Stimulated activated CD4-positive, alpha-beta T cell treated with anti-CD3 and anti-CD28 coated beads, TNF-alpha, amount 100 ng/mL, for 4 hours (primary cell): Measurements from ENCODE around the gene HOXC5.

Experiments used
- DNase-seq, 3 experiments: peaks; one replicate each; pipeline ENCODE4 v3.0.0-alpha.2; 2020; ENCODE audit warnings: low read depth in 3 of 3

HOXC5 gene

DNA sequence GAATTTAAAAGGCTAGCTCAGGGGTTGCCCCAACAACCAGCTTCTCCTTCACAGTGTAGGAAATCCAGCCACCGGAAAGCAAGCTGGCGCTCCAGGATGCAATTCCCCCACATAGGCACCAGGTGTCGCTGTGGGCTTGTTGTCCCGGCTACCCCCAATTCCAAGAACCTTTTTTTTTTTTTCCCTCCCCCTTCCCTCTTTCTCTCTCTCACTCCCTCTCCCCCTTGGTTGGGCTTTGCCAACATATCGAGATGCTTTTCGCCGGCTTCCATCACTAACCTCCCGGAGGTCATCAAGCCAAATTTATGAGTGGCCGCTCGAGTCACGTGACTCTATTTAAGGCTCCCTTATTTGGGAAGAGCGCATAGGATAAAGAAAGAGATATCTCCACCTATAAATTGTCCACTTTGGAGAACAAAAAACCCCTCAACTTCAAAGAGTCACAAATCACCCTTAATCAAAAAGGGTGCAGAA is at the start of gene HOXC5:
Gene HOXC5, plus strand, starts transcription at position 424 of the 474 bp plus-strand sequence. CDS start 73 bp downstream, outside the sequence.
- DNase-seq = peak; percentile 28 to 34 (median 31)

DNA sequence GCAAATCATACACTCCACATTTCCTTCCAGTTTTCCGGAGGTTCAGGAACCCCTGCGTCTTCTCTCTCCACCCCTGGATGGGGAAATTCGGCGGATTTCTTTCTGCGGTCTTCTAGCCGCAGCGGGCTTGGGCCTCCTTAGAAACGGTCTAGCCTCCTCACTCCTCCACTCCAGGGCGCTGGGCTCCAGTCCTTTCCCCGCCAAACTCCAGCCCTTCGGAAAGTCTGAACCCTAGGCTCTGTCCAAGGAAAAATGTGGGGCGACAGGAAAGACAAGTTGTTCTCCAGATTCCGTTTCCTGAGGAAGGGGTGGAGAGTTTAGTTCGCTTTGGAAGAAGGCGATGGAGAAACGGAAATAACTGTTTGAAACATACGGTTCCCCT is 49.3 kb upstream of the HOXC5 start:
- DNase-seq = no peak

DNA sequence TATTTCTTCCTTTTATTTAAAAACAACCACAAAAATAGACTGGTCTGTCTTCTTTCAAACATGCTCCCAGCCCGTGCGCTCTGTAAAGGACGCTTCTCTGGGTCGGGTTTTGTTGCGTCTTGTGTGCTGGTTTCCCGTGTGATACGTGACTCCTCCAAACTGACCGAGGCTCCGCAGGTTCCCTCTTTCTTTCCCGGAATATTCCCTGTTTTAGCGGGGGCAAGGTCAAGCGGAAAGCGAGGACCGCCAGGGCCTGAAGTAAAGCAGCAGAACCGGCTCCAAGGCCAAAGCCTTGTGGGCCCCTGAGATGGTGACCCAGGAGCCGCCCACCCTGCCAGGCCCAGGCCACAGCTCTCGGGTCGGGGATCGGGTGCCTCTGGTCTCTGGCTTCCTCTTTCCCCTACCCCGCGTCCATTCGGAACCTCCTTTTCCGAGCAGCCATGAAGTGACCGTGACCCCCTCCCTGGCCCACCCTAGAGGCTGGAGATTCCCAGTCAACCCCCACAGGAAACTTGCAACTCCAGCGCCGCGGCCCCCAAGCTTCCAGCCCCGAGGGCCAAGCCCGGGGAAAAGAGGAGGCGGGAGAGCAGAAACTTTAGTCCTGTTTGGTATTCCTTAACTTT is 48.8 kb upstream of the HOXC5 start:
- no peak for DNase-seq

- peak; percentile 44 to 70 (median 69) for DNase-seq
Observed at GRCh38 chr12:53984901-53985691, 47.8 kb upstream of the HOXC5 start, which contains the start of gene HOXC10. Gene HOXC10, plus strand, starts transcription at chr12:53985146. Its CDS starts 114 bp downstream, at chr12:53985260.

- DNase-seq = no peak
Observed at GRCh38 chr12:53985692-53985993, 47.2 kb upstream of the HOXC5 start.

DNA sequence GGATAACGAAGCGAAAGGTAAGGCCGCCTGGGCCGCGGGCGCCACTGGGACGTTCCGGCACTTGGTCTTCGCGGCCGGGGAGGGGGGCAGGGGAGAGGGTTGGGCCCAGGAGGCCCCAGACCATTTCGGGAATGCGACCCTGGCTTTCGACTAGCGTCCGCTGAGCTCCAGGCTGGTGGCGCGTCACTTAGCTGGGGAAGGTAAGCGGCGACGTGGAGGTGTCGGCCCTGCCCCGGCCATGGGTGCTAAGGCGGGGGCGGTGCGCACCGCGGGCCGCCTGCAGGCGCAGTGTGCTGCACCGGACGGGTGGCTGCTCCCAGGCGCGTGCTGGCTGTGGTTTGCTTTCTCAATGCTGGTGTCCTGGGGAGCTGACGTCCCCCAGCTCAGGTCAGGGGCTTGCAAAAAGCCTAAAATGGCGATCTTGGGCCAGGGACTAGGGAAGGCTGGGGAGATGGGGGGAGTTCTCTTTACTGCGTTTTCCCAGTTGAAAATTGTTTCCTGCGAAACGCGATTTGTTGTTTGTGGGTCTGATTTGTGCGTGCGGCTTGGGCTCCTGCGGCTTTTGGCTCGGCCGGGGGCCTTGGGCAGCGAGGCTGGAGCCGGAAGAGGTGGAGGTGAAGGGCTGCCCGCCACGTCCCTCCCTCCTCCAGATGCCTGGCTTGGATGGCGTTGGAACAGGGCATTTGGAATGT is 46.7 kb upstream of the HOXC5 start:
- no peak for DNase-seq

DNA sequence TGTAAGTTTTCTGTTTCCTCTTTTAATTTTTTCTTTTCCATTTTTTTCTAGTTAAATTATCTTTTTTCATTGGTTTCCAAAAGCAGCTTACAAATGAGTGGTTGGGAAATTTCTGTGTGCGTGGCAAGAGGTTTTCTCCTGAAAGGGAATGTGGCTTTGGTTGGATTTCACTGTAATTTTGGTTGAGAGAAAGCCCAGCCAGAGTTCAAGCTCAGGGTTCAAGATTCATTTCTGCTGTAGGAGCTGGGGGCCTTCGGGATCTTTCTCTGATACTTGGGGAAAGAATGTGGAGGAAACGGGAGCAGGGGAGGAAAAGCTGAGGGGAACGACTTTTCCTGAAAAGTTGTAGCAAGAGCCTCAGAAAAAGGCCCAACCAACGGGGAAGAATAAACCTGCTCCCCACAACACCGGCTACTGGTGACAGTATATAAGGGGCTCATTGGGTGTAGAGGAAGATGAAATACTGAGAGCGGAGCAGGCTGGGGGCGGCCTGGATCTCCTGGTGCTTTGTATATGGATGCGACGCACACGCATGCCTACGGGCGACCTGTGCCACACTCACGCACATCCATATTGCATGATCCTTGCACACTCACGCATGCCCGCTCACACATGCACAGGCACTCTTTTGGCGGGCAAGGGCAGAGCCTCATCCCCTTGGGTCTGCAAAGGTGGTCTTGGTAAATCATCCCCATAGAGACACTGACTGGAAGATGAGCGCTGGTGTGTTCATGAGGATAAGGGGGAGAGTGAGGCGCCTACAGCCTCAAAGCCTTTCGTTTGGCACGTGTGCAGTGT is 46.0 kb upstream of the HOXC5 start:
- DNase-seq = no peak

DNA sequence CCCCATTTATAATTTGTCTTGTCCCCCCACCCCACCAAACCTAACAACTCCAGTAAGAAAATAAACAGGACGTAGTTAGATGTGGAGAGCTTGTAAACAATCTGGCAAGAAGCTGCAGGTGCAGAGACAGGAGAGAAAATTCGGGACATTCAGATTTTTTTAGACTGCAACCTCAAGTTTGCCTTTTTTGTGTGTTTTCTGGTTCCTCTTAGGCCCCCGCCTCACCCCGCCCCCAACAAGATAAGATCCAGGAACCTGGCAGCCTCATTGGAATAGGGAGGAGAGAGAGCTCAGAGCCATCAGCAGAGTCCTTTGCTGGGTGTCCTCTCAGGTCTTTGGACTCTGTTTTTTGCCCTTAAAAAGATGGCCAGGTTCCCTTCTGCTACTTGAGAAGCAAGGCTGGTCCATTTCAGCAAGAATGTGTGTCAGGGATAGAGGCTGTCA is 45.0 kb upstream of the HOXC5 start:
- no peak for DNase-seq

DNA sequence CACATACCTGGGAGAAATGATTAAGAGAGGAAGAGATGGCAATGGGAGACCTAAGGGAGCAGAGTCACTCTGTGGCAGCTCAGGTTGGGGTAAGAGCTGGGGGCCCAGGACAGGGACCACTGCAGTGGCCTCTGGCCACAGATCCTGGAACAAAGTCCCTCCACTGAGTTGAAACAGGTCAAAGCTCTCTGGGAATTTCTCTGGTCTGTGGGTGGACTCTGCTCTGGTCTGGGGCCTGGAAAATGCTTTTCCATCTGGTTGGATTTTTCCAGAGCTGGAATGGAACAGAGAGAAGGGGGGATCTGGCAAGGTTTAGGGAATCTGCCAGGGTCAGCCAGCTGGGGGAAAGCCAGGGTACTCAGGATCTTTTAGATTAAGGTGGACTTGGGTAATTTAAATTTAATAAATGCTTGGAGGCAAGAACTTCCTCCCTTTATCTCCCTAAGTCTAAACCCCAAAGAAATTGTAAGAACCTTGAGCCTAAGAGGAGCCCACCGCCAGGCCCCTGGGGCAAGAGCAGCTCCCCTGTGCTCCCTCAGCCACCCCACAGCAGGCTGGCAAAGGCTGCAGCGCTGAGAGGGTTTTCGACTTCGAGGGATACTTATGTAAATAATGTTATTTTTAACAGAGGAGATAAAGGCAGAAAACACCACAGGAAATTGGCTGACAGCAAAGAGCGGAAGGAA is 44.2 kb upstream of the HOXC5 start:
- DNase-seq = no peak

DNA sequence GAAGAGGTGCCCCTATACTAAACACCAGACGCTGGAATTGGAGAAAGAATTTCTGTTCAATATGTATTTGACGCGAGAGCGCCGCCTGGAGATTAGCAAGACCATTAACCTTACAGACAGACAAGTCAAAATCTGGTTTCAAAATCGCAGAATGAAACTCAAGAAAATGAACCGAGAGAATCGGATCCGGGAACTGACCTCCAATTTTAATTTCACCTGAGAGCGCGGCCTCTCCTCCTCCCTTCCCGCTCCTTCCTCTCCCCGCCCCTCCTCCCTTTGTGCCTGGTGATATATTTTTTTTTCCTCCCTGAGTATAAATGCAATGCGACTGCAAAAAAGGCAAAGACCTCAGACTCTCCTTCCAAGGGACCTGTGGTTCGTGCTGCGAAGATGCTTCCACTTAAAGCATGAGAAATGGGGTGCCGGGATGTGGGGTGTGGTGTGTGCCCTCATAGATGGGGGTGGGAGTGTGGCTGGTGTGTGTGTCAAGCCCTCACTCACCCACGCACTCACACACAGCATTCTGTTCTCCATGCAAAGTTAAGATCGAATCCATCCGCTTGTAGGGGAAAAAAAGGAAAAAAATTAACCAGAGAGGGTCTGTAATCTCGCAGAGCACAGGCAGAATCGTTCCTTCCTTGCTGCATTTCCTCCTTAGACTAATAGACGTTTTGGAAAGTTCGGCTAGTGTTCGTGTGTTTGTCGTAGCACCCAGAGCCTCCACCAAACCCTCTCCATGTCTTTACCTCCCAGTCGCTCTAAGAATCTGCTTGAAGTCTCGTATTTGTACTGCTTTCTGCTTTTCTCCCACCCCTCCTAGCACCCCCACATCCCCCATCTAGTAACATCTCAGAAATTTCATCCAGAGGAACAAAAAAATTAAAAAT is 43.4 kb upstream of the HOXC5 start:
- no peak for DNase-seq

DNA sequence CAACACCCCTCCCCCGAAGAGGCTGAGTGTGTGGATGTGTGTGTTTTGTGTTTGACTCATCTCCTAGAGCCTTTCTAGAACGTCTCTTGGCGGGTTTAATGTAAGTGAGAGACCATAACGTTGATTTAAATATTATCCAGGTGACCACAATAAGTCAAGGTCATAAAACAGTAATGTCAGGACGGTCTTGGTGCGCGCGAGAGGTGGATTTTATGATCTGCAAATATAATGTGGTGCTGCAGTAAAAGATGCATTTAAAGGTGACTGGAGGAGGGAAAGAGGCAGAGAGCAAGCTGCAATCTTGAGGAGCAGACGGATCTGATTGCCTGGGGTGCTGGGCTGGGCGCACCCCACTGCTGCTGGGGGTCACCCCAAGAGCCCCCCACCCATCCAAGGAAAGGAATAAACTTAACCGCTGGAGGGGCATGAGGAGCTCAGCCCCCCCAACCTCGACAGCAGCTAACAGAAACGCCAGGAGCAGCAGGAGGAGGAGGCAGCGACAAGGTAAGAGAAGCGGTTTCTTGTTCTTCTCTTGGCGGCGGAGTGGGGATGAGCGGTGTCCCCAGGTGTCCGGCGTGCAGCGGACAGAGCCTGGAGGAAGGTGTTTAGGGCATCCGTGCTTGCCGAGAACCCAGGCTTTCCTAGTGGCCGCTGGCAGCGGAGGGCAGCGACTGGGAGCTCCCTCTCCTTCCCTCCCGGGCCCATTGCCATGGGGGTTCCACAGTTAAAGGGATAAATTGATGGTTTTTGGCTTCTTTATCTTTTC is 42.4 kb upstream of the HOXC5 start:
- DNase-seq = no peak

GRCh38 chr12:53991077-53991460 is 41.8 kb upstream of the HOXC5 start:
- DNase-seq = no peak

GRCh38 chr12:53992377-53992889 is 40.4 kb upstream of the HOXC5 start:
- DNase-seq = no peak

DNA sequence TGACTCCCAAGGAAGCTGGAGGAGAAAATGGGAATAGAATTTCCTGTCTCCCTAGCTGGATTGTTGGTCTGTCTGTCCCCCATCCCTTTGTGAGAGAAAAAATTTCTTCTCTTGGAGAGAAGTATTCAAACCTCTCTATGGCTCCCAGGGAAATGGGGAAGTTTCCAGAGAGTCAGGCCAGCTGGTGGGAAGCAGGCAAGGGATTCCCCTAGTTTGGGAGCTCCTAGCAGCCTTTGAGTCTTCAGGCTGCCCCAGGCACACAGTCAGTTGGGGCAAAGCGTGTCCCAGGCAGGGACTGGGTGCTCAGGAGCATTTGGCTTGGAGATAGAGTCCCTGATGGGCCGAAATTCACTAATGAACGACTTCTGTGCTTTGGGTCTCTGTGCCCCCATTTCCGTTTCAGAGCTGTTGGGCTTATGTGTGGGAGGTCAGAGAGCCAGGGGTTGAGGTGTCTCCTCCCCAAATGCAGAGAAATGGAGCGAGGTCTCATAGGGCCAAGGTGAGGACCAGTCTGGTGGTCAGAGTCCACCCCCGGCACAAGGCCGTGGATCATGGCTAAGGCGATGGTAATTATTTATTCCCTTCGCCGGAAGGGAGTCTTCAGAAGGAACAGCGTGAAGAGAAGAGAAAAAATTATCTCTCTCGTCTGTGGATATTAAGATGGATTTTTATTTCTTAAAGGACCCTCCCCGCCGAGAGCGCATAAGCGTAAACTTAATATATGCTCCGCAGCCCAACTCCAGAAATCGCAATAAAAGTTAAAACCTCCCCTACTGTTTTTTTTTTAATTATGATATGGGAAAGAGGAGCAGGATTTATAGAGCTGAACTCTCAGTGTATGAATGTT is 39.5 kb upstream of the HOXC5 start:
- DNase-seq = no peak

DNA sequence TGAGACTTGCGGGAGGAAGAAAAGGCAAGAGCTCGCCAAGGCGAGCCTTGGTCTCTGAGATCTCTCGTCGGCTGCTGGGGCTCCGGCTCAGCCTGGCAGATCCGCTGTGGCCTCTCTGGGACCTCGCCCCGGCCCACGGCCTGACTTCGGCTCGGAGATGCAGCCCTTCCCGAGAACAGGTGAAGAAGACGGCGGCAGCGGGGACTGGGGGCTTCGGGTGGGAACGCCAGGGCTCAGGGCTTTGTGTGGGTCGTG is 38.9 kb upstream of the HOXC5 start:
- no peak for DNase-seq

DNA sequence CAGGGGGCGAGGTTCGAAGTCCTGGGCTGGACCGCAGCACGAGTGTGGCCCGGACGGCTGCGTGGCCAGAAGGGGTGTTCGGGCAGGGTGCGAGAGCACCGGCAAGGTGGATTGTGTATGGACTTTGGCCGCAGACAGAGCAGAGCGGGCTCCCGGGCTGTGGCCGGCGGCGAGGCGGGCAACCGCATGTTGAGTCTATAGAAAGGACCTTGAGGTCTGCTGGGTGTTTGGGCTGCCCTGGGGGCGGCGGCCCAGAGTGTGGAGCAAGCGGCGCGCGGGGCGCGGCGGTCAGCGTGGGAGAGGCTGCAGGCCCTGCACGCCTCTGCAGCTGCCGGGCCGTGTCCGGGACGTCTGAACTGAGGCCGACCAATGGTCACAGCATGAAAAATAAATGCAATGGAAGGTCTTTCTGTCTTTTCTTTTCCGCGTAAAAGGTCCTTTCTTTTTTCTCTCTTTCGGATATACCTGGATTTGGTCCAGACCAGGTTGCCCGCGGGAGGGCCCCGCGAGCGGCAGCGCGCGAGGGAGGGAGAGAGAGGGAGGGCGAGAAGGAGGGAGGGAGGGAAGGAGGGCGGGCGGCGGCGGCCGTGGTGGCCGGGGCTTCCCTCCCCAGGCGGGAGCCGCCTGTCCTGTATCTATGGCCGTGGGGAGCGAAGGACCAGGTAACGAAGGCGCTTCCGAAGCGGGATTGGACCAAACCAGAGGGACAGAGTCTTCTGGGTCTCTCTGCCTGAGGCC is 38.4 kb upstream of the HOXC5 start:
- DNase-seq = no peak

DNA sequence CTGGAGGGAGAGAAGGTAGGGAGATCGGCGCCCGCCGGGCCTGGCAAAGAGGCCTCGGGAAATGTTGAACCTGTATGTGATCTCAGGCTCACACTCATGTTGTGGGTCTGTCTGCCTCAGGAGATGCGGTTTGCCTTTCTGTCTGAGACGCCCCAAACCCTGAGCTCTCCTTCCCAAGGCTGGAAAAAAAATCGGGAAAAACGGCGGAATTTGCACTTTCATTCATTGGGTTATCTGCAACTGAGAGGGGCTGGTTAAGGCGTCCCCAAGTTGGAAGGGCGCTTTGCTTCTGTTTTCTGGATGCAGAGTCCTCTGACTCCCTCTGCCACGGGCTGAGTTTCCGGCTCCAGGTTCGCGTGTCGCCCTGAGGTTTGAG is 37.9 kb upstream of the HOXC5 start:
- DNase-seq = no peak
